ENCODE data around the gene ABHD8. TPM values are rescaled to one million over a fixed set of nuclear protein-coding genes. Genes with fewer than 3 reads are reported as not detected.
"Not testable (repeated sequence)": the region's sequence is repeated elsewhere in the genome, so short reads cannot be mapped to it uniquely, and the experiment has no call there.

Gene ABHD8
- total and polyA plus RNA-seq, 11 donors: 7.4 to 21.8 (median 11.6) TPM

DNA sequence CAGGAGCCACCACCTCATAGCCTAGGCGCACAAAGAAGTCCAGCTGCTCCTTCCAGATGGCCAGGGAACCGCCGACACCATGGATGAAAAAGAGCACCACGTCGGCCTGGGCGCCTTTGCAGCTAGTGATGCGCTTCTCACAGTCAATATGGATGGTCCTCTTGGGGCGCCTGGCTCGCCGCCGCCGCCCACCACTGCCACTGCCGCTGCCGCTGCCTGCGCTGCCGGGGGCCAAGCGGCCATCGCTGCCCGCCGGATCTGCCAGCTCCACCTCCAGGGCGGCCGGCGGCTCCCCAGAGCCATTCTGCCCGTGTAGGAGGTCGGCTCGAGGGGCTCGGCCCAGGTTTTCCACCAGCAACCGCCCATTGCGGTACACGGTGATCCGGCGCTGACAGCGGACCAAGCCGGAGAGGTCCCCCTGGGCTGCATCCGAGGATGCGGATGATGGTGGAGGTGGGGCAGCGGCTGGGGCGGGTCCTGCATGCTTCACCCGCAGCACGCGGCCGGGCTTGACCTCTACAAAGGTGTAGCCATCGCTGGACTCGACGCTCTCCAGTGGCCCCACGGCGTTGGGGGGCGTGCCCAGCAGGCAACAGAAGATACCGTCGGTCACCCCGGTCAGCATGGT lies 2.1 kb downstream of the ABHD8 start:
- 92 to 94% (median 93%) methylated on average over 36 to 51 of the region's 51 CpGs for WGBS, 4 donors
- intact Hi-C loops (cut with DNase I): no loop called here
- TF ChIP-seq POLR2A (IDR thresholded peaks at IDR 0.05): no peak
- TF ChIP-seq, protein P1, sequence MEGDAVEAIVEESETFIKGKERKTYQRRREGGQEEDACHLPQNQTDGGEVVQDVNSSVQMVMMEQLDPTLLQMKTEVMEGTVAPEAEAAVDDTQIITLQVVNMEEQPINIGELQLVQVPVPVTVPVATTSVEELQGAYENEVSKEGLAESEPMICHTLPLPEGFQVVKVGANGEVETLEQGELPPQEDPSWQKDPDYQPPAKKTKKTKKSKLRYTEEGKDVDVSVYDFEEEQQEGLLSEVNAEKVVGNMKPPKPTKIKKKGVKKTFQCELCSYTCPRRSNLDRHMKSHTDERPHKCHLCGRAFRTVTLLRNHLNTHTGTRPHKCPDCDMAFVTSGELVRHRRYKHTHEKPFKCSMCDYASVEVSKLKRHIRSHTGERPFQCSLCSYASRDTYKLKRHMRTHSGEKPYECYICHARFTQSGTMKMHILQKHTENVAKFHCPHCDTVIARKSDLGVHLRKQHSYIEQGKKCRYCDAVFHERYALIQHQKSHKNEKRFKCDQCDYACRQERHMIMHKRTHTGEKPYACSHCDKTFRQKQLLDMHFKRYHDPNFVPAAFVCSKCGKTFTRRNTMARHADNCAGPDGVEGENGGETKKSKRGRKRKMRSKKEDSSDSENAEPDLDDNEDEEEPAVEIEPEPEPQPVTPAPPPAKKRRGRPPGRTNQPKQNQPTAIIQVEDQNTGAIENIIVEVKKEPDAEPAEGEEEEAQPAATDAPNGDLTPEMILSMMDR (IDR thresholded peaks at IDR 0.05): no peak
- ATAC-seq (no peak), DNase-seq (no peak)
- Histone ChIP-seq H3K9me3 (peaks cover 0 to 6% (median 0%) of the 10 kb centered on the region in 12 donors), H3K27me3 (no peaks in the 10 kb centered on the region), H3K27ac (no peak overlapping the region), H3K4me1 (peaks cover 3 to 35% (median 24%) of the 10 kb centered on the region in 12 donors), H3K36me3 (peaks cover 0 to 33% (median 5%) of the 10 kb centered on the region in 9 donors), H3K4me3 (no peak overlapping the region)

DNA sequence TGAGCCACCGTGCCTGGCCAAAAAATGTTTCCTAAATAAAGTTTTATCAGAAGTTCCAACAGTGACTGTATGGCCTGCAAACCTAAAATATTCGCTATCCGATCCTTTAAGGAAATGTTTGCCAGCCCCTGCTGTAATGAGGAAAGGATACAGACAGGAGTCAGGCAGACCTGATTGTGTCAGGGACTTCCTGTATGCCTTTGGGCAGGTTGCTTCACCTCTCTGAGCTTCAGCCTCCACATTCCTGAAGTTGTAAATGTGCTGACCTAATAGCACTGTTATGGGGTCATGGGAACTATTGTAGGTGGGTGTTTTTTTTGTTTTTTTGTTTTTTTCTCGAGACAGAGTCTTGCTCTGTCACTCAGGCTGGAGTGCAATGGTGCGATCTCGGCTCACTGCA lies 6.2 kb downstream of the ABHD8 start:
- no peak overlapping the region for H3K27ac ChIP-seq
- DNase-seq (no peak), ATAC-seq (no peak)
- intact Hi-C loops (cut with DNase I): loop anchor here in 4 of 10 donors (5.0 to 10.0 kb wide), 2 partner anchors 45 to 88 kb away; no protein-coding TSS in a partner anchor
- 85 to 91% (median 90%) methylated on average over 6 of the region's 6 CpGs for WGBS, 4 donors
- TF ChIP-seq POLR2A (IDR thresholded peaks at IDR 0.05): no peak
- TF ChIP-seq, protein P1 (IDR thresholded peaks at IDR 0.05): no peak
- no peaks in the 10 kb centered on the region for H3K27me3 ChIP-seq
- peaks cover 0 to 8% (median under 1%) of the 10 kb centered on the region in 12 donors for H3K4me1 ChIP-seq
- H3K4me3 ChIP-seq: no peak overlapping the region
- peaks cover 0 to 6% (median 0%) of the 10 kb centered on the region in 12 donors for H3K9me3 ChIP-seq
- H3K36me3 ChIP-seq: peaks cover 0 to 33% (median 8%) of the 10 kb centered on the region in 9 donors

DNA sequence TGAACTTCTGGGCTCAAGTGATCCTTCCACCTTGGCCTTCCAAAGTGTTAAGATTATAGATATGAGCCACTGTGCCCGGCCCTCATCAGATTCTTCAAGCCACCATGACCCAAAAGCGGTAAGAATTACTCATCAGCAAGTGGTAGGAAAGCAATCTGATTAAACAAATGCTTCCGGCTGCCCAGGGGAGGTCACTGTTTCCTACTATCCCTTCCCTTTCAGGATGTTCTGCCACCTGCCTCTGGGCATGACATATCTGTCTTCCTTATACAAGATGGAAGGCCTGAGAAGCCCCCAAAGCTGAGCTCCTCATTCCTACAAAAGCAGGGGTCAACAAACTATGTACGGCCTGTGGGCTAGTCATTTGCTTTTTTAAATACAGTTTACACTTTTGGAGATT lies 7.0 kb downstream of the ABHD8 start:
- H3K27me3 ChIP-seq: no peaks in the 10 kb centered on the region
- 69 to 85% (median 81%) methylated on average over 4 of the region's 4 CpGs for WGBS, 4 donors
- no peak for ATAC-seq
- H3K9me3 ChIP-seq: peaks cover 0 to 6% (median 0%) of the 10 kb centered on the region in 12 donors
- peaks cover 0 to 9% (median 0%) of the 10 kb centered on the region in 12 donors for H3K4me1 ChIP-seq
- intact Hi-C loops (cut with DNase I): loop anchor here in 4 of 10 donors (5.0 to 10.0 kb wide), 2 partner anchors 46 to 89 kb away; no protein-coding TSS in a partner anchor
- no peak overlapping the region for H3K27ac ChIP-seq
- H3K36me3 ChIP-seq: peaks cover 0 to 33% (median 8%) of the 10 kb centered on the region in 9 donors
- no peak for TF ChIP-seq POLR2A (IDR thresholded peaks at IDR 0.05)
- TF ChIP-seq, protein P1 (IDR thresholded peaks at IDR 0.05): no peak
- no peak overlapping the region for H3K4me3 ChIP-seq
- DNase-seq: no peak

DNA sequence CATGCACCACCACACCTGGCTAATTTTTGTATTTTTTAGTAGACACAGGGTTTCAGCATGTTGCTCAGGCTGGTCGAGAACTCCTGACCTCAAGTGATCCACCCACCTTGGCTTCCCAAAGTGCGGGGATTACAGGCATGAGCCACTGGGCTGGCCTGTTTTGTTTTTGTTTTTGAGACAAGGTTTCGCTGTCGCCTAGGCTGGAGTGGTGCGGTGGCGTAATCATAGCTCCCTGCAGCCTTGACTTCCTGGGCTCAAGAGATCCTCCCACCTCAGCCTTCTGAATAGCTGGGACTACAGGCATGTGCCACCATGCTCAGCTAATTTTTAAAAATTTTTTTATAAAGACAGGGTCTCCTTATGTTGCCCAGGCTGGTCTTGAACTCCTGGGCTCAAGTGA lies 7.7 kb downstream of the ABHD8 start:
- intact Hi-C loops (cut with DNase I): loop anchor here in 4 of 10 donors (5.0 to 10.0 kb wide), 2 partner anchors 47 to 89 kb away; no protein-coding TSS in a partner anchor
- peaks cover 0 to 26% (median 8%) of the 10 kb centered on the region in 9 donors for H3K36me3 ChIP-seq
- not testable (repeated sequence) for H3K4me3 ChIP-seq, H3K4me1 ChIP-seq, H3K9me3 ChIP-seq, H3K27ac ChIP-seq, ATAC-seq, DNase-seq, H3K27me3 ChIP-seq
- 96 to 99% (median 98%) methylated on average over 6 of the region's 6 CpGs for WGBS, 4 donors

Data from heart left ventricle (tissue), 16 donors.